ENCODE measurements around the gene HDAC4.

The HDAC4 gene

GRCh38 chr2:239294571-239295054 lies 106.2 kb downstream of the HDAC4 start:
- DNase-seq (ENCODE audit: low spot score) = no peak

DNA sequence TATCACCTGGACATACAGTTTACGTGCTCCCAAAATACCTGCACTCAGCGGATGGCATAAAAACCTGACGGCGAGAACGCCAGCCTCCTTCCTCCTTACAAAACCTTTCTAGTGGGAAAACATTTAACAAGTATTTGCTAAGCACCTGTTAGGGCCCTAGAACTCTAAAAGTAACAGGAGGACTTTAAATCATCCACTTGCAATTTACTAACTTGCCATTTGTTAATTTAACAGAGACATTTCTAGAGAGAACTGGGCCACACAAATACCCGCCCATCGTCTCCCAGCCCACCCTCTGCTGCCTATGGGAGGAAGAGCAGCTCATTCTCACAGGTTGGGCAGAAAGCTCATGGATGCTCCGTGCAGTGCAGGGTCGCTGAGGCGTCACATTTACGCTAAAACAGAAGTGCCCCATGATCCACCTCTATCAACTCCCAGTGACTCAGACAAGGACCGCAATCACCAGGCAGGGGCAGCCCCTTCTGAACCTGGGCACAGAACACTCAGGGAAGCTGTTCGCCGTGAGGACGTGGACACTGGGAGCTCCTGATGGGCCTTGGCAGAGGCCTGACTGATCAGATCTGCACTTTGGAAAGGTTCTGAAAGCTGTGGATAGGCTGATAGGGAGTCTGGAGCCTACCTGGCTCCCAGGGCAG lies 106.9 kb downstream of the HDAC4 start:
- DNase-seq (ENCODE audit: low spot score) = peak; percentile 70

GRCh38 chr2:239292959-239293774 lies 107.7 kb downstream of the HDAC4 start:
- DNase-seq (ENCODE audit: low spot score) = no peak

DNA sequence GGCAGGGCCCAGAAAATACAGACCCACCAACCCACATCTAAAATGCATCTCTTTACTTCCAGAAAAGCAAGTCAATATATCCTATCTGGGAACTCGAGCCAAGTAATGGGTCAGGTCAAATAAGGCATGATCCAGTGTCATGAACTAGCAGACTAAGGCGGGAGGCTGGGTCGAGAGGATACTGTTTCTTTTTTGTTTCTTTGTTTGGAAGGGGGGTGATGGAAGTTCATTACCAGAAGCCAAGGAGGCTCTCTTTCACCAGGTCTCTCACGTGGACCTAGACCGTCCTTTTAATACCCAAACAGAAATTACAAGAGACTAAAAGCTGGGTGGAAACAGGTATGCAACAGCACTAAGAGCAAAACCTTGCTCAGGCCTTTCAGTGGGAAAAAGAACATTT lies 108.3 kb downstream of the HDAC4 start:
- DNase-seq (ENCODE audit: low spot score) = no peak

GRCh38 chr2:239291475-239292350 lies 109.1 kb downstream of the HDAC4 start:
- no peak for DNase-seq (ENCODE audit: low spot score)

DNA sequence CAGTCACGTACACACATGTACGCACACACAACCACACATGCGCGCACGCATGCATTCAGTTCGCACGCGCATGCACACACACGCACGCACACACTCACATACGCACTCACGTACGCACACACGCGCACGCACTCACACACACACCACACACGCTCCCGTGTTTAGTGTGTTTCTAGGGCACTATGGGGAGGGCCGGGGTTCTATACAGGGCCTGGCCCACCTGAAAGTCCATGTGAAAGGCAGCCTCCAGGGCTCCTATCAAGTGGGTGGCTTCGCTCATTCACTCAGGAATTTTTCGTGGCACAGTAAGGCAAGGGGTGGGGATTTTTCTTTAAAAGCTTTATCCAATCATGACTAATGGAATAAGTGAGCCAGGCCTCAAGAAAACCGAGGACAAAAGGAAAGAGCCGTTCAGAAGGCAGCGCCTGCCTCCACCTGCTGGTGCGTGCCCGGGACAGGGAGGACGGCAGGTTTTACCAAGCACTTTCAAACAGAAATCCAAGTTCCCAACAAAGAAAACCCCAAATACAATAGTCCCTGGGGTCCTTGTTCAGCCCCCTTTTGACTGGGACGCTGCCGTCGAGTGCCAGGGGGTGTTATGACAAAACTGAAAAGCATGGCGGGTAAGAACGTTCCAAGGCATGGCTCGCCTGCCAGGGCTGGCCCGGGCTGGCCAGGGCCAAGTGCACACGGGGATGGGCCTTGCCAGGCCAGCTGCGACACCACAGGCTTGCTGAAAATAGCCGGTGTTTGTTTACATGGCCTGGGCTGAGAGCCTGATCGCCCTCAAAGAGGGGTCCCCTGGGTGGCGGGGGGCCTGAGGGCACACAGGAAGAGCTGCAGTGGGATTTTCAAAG lies 110.0 kb downstream of the HDAC4 start:
- no peak for DNase-seq (ENCODE audit: low spot score)

DNA sequence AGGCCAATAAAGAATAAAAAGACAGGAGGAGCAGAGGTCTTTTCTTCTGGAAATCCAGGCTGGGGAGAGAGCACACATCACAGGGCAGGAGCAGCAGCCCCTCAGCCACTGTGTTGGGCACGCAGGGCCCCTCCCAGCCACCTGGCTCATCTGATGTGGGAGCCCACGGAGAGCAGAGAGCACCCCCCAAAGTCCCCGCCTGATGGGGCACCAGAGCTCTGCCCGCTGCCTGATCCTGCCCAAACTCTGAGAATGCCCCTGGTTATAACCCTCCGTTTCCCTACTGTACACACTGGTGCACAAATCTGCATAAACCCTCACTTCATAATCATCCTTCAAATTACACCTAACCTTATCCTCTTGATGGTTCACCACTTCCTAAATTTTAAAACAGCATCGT lies 111.3 kb downstream of the HDAC4 start:
- no peak for DNase-seq (ENCODE audit: low spot score)

DNA sequence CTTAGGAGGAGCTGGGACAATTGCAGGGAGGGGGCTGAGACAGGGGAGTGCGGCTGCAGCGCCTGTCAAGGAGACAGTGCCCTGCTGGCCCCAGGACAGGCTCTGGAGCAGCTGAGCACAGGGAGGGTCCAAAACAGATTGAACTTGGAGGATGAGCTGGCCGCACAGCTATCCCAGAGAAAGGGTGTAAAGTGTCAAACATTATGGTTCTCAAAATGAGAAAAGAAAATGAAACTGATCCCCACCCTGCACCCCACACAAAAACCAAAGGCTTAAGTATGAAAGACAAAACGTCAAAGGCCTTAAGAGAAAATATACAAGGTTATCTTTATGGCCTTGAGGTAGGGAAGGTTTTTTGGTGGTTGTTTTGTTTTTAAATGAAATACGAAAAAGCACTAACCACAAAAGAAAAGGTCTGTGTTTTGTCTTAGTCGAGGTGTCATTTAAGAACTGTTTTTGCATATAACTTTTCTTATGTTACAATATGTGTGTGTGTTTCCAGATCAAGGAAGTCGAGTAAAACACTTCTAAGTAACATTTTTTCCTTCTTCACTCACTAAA lies 111.8 kb downstream of the HDAC4 start:
- peak; percentile 66 for DNase-seq (ENCODE audit: low spot score)

DNA sequence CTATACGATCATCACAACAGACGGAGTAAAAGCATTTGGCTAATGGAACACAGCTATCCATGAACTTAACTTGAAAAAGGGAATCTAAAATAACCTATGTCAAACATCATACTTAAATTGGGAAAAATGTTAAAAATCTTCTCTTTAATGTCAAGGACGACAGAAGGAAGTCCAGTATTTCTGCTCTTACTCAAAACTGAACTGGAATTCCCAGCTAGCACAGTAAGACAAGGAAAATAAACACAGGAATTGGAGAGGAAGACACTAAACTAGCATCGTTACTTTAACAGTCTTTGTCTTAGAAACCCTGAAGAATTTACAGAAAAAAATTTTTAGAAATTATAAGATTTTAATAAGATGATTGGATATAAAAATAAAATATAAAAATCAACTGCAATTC lies 112.6 kb downstream of the HDAC4 start:
- no peak for DNase-seq (ENCODE audit: low spot score)

DNA sequence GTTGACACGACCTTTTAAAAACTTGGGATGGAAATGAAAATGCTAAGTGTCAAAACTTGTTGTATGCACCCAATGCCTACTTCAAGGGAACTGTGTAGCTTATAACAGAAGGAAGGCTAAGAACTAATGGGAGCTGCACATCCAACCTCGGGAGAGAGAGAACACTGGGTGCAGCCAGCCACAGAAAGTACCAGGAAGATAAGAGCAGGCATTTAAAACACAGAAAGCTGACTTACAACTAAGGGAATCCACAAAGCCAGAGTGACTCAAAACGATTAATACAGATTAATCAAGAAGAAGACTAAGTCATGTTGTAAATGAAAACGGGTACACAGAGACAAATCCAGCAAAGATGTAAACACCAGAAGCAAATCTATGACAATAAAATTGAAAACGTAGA lies 113.4 kb downstream of the HDAC4 start:
- no peak for DNase-seq (ENCODE audit: low spot score)

DNA sequence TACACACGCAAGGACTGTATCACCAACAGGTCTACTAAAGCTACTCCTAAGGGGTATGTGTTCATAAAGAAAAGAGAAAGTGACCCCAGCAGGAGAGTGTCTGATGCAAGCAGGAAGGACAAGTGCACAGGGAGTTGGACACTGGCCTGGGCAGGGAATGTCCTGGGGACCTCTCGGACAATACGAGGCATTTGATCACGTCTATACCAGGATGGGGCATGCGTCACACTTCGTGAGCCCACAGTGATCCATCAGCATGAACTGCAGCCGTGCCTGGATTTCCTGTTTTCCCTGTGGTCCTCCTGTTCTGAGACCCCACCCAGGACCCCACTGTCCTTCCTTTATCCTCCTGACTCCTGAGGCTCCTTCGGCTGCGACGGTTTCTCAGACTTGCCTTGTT lies 113.9 kb downstream of the HDAC4 start:
- no peak for DNase-seq (ENCODE audit: low spot score)

DNA sequence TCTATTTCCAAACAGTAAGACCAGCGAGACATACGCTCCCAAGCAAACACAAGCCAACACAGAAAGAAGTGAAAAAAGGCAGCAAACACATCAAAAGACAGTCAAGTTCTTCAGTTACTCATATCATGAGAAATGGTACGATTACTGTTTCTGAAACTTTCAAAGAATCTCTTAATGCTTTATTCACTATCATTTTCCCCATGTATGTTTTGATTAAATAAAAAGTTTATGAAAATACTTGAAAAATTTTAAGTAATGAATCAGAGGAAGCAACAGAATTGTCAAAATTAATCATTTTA lies 114.9 kb downstream of the HDAC4 start:
- DNase-seq (ENCODE audit: low spot score) = no peak

DNA sequence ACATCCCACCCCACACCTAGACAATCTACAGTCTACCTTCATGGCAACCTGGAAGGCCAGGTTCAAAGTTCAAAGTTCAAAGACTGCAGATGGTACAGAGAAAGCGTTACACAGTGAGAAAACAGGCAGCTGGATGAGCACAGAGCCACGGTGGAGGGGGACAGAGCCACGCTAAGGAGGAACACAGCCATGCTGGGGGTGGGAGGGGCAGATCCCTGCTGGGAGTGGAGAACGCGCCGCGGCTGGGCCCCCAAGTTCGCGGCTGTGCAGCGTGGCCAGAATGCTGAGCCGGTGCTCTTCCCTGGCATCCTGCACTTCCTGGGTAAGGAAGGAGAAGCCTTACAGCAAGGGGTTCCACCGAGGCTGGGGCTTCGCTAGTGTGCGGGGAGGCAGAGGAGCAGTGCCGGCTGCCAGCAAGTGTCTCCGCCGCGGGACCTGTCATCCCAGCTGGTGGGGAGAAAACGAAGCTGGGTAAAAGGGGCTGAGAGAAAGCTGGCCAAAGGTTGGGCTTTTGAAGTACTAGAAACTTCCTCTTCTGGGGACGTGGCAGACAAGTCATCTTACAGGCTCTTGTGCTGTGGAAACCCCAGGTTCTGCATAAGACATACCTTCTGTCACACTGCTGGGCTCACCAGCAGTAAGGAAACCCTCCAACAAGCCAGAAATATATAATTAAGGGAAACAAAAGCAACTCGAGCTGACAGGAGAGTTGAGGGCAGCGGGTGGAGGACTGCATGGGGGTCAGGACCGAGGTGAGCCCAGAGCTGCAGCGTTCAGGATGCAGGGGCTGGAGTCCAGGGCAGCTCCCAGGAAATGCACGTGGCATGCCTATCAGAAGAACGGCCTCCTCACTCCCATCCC lies 115.5 kb downstream of the HDAC4 start:
- DNase-seq (ENCODE audit: low spot score) = no peak

DNA sequence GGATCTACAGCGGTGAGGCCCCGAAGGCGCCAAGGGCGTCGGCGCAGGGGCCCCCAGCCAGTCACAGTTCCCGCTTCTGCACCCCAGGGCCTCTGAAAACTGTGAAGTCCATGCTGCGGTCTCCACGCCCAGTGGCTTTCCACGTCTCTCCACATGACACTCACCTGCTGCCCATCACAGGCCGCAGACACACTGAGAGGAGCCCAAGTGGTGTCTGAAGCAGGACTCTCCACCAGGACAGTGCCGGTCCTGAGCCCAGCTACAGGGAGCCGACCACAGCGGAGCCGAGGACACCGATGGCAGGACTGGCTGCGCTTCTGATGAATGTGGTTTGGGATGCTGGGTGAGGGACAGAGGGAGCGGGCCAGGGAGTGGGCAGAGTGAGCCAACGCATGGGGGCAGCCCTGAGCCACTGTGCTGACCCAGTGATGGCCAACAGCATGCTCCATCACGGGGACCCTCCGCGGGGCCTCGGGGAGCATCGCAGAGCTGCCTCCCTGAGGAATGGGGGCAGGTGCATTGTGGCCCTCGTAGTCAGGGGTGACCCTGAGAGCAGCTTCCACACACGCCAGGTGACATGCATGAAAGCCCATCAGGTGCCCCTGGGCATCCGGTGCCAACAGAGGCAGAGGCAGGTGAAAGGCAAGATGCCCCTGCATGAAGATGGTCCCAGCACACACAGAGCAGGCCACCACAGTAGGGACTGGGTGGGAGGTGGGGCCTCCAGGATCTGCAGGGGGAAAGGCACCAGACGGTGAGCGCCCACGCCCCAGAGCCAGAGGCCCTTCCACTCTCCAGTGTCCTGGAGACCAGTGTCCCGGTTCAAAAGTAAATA lies 116.6 kb downstream of the HDAC4 start:
- DNase-seq (ENCODE audit: low spot score) = no peak

DNA sequence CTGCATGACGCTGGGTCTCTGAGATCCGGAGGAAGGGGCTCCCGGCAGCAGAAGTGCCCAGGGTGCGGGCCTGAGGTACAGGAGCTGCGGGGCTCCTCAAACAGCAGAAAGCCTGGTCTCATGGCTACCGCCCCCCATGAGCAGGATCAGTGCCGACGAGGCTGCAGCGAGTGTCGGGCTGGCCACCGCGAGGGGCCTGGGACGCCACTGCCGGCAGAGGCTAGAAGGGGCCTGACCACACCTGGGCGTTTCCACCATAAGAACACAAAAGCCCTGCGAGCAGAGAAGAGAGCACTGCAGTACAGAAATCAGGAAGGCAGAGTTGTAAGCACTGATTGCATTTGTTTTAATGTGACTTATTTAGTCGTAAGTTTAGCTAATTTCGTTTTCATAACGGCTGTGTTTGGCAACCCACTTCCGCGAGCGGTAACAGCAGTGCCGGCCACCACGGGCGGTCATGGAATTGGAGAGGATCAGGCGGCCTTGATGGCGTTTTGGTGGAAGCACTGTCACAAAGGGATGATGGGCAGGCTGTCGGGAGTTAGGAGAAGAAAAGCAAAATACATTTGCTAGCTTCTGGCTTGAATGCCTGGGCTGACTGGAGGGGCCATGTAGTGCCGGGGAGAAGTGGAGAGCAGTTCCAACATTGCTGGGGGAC lies 117.4 kb downstream of the HDAC4 start:
- DNase-seq (ENCODE audit: low spot score) = no peak

DNA sequence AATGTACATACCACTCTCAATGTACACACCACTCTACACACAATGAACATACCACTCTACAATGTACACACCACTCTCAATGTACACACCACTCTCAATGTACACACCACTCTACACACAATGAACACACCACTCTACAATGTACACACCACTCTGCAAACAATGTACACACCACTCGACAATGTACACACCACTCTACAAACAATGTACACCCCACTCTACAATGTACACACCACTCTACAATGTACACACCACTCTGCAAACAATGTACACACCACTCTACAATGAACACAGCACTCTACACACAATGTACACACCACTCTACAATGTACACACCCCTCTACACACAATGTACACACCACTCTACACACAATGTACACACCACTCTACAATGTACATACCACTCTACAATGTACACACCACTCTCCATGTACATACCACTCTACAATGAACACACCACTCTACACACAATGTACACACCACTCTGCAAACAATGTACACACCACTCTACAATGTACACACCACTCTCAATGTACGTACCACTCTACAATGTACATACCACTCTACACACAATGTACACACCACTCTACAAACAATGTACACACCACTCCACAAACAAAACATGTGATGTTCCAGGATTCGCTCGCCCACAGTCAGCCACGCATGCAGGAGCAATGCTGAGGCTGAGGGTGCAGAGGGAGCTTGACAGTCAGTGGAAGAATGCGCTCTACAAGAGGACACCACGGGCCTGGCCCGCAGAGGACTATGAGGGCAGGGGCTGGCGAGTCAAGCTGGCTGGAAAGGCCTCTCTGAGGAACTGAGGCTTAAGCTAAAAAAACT lies 118.2 kb downstream of the HDAC4 start:
- DNase-seq (ENCODE audit: low spot score) = no peak

DNA sequence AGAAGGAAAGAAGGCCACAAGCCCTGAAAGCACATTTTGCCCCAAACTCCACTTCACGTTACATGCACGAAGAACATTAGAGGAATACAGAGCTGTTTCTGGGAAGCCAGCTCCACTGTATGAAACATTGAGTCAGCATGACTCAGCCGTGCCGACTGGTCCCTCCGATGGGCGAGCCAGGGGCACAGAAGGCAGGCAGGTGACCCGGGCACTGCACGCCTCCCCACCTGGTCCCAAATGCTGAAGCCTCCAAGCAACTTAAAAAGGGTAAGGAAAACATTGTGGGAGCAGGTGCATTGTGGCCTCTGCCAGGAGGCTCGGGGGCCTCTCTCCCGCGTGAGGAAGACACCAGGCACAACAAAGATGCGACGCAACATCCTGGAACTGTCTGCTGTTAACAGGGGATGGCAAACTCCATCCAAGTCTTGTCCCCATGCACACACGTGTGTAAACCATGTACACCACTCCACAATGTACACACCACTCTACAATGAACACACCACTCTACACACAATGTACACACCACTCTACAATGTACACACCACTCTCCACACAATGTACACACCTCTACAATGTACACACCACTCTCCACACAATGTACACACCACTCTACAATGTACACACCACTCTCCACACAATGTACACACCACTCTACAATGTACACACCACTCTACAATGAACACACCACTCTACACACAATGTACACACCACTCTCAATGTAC lies 120.4 kb downstream of the HDAC4 start:
- DNase-seq (ENCODE audit: low spot score) = peak; percentile 58

Measured in activated CD4-positive, alpha-beta T cell treated with anti-CD3 and anti-CD28 coated beads, Interleukin-2, Interleukin-4, amounts not matched to agents 100 ng/mL and 50 ng/mL, durations not matched to agents 16 hours and 8 hours (primary cell).